Endothelial cell of umbilical vein (primary cell): Measurements from ENCODE around the gene DPYD. TPM values are rescaled to one million over a fixed set of nuclear protein-coding genes. Genes with fewer than 3 reads are reported as not detected.

ENCODE experiments used
- BruUV-seq: library from RNA; stranded (reverse); fragments of 400-500 nt; replicated peaks from 2 replicates; lab custom pipeline; 2021; lab: Mats Ljungman, UMichigan
- CTCF ChIA-PET: fragments of 300-600, 350-600 bp; sonication (Branson Sonifier 250); formaldehyde crosslinking; loops from one replicate; lab custom pipeline; 2021; ENCODE audit warnings: antibody characterized with exemption, inconsistent platforms; lab: Charles Lee
- POLR2A ChIA-PET: fragments of 300-600, 350-600 bp; sonication (Branson Sonifier 250); formaldehyde crosslinking; loops from one replicate; lab custom pipeline; 2021; ENCODE audit warnings: antibody characterized with exemption, inconsistent platforms; lab: Charles Lee
- DNase-seq: peaks from one replicate; pipeline ENCODE4 v3.0.0-alpha.2; 2011; ENCODE audit warnings: low read depth, low spot score
- FAIRE-seq: peaks from 2 replicates; lab custom pipeline; 2011; peaks lifted over from hg19 to GRCh38; lab: Jason Lieb, UNC
- H2AFZ ChIP-seq: 2 replicates; pipeline ENCODE4 v1.6.0; 2012; ENCODE audit warnings: low read depth, low read length, control low read depth, inconsistent platforms
- H3K27ac ChIP-seq: 2 replicates; pipeline ENCODE4 v1.5.1; 2011; ENCODE audit warnings: low read depth, mild to moderate bottlenecking, control low read depth, low read length, moderate library complexity; ENCODE audit not compliant: insufficient read depth
- H3K27me3 ChIP-seq, 2 experiments: 2 replicates each; pipeline versions ENCODE4 v1.6.0 to v1.6.1; 2011; ENCODE audit warnings: low read length in 2 of 2, mixed read lengths in 1 of 2; ENCODE audit not compliant: control insufficient read depth in 2 of 2, insufficient read depth in 2 of 2
- H3K36me3 ChIP-seq, 2 experiments: 2 replicates in 1 of 2; 3 replicates in 1 of 2; pipeline ENCODE4 v1.5.1; 2011; ENCODE audit warnings: low read length in 2 of 2, mild to moderate bottlenecking in 1 of 2, moderate library complexity in 1 of 2; ENCODE audit not compliant: control insufficient read depth in 2 of 2, insufficient read depth in 2 of 2; ENCODE audit errors: extremely low read depth in 1 of 2
- H3K4me1 ChIP-seq: 3 replicates; pipeline ENCODE4 v1.5.1; 2011; ENCODE audit warnings: mild to moderate bottlenecking, low read length; ENCODE audit not compliant: control insufficient read depth, insufficient read depth; ENCODE audit errors: extremely low read depth
- H3K4me2 ChIP-seq: 2 replicates; pipeline ENCODE4 v1.6.1; 2011; ENCODE audit warnings: low read length, control low read depth, mixed read lengths; ENCODE audit not compliant: insufficient read depth
- H3K4me3 ChIP-seq, 3 experiments: fragments of 200-600 bp in 1 of 3; sonication (generic), shearing (Covaris generic) in 1 of 3; replicated peaks in 1 of 3; 2 replicates each; pipeline ENCODE4 v1.5.1; 2011 to 2016; ENCODE audit warnings: control low read depth in 3 of 3, low read length in 3 of 3, mild to moderate bottlenecking in 2 of 3, inconsistent platforms in 1 of 3, low read depth in 1 of 3, moderate library complexity in 1 of 3; ENCODE audit not compliant: insufficient read depth in 1 of 3
- H3K79me2 ChIP-seq: 2 replicates; pipeline ENCODE4 v1.6.0; 2012; ENCODE audit warnings: low read length, inconsistent platforms; ENCODE audit not compliant: control insufficient read depth, insufficient read depth
- H3K9ac ChIP-seq: replicated peaks from 2 replicates; pipeline ENCODE3; 2011; ENCODE audit warnings: low read length, control low read depth; ENCODE audit not compliant: insufficient read depth; ENCODE audit errors: extremely low read depth
- H3K9me1 ChIP-seq: replicated peaks from 3 replicates; pipeline ENCODE4 v1.6.0; 2011; ENCODE audit warnings: mild to moderate bottlenecking, low read length; ENCODE audit not compliant: control insufficient read depth, insufficient read depth; ENCODE audit errors: extremely low read depth
- H3K9me3 ChIP-seq: replicated peaks from 2 replicates; pipeline ENCODE4 v1.5.1; 2012; ENCODE audit warnings: low read length, inconsistent platforms; ENCODE audit not compliant: control insufficient read depth, insufficient read depth
- H4K20me1 ChIP-seq: replicated peaks from 2 replicates; pipeline ENCODE3; 2011; ENCODE audit warnings: mild to moderate bottlenecking, low read length; ENCODE audit not compliant: control insufficient read depth, insufficient read depth; ENCODE audit errors: extremely low read depth
- EZH2 ChIP-seq: IDR thresholded peaks from 2 replicates; pipeline ENCODE4 v1.6.1; 2012; ENCODE audit warnings: borderline replicate concordance, low read depth, mild to moderate bottlenecking, moderate library complexity, low read length, inconsistent platforms; ENCODE audit not compliant: severe bottlenecking
- FOS ChIP-seq: IDR thresholded peaks from 2 replicates; pipeline ENCODE4 v1.6.1; 2011; ENCODE audit warnings: mild to moderate bottlenecking, low read length, moderate library complexity, borderline replicate concordance; ENCODE audit not compliant: insufficient read depth
- GATA2 ChIP-seq: IDR thresholded peaks from 2 replicates; pipeline ENCODE4 v1.7.0; 2011; ENCODE audit warnings: low read depth, mild to moderate bottlenecking, moderate library complexity, mixed read lengths, low read length; ENCODE audit not compliant: insufficient read length, insufficient read depth
- JUN ChIP-seq: IDR thresholded peaks from 2 replicates; pipeline ENCODE4 v1.6.1; 2011; ENCODE audit warnings: borderline replicate concordance, low read depth; ENCODE audit not compliant: insufficient read length, insufficient read depth
- MAX ChIP-seq: IDR thresholded peaks from 2 replicates; pipeline ENCODE4 v1.6.1; 2011; ENCODE audit not compliant: insufficient read depth, insufficient read length
- MYC ChIP-seq: IDR thresholded peaks from one replicate; pipeline ENCODE4 v1.6.1; 2011; ENCODE audit warnings: mild to moderate bottlenecking, low read depth, low read length
- POLR2A ChIP-seq: IDR thresholded peaks from 2 replicates; pipeline ENCODE4 v1.6.1; 2012; ENCODE audit warnings: low read depth, mild to moderate bottlenecking, control low read depth, low read length
- POLR2AphosphoS5 ChIP-seq: IDR thresholded peaks from 2 replicates; pipeline ENCODE4 v1.6.1; 2012; ENCODE audit warnings: low read depth, mild to moderate bottlenecking, control low read depth, low read length, moderate library complexity; ENCODE audit not compliant: insufficient read depth
- dilution Hi-C: fragments of 300-500 bp; cut with MboI; formaldehyde crosslinking; loops from one replicate; pipeline ENCODE4 v1.15.0; 2019; ENCODE audit warnings: low sequenced_read_pairs; ENCODE audit not compliant: extremely low pct_ligation_motif_present
- intact Hi-C: fragments of 100-400 bp; cut with micrococcal nuclease; formaldehyde crosslinking; loops from one replicate; pipeline ENCODE4 v1.10.0; 2022
- polyA plus RNA-seq, 4 experiments: library from polyadenylated mRNA; depleted of rRNA in 3 of 4; stranded (reverse) in 3 of 4; unstranded in 1 of 4; fragments of >200 nt; gene quantifications; 2 replicates each; pipeline versions ENCODE4 v1.2.1 to v1.2.3, GENCODE V29; 2011 to 2012; ENCODE audit warnings: missing spikeins in 1 of 4
- total RNA-seq: library from RNA; stranded (reverse); gene quantifications from 2 replicates; pipeline ENCODE4 v1.2.3, GENCODE V29; 2021
- TF ChIP-seq, protein P1 (sequence below), 2 donors: IDR thresholded peaks; 1 replicate in 1 of 2; 2 replicates in 1 of 2; pipeline ENCODE4 v1.5.1; 2011; ENCODE audit warnings: low read length in 2 of 2, mild to moderate bottlenecking in 2 of 2, moderate library complexity in 2 of 2, control low read depth in 1 of 2, inconsistent platforms in 1 of 2, low read depth in 1 of 2; ENCODE audit not compliant: insufficient read depth in 1 of 2; ENCODE audit errors: extremely low read depth in 1 of 2

DPYD gene
- total and polyA plus RNA-seq, 2 donors (not counting 3 experiments of a cell fraction or from before 2014, with no cell fraction given) = 4.6 to 15.1 TPM

DNA sequence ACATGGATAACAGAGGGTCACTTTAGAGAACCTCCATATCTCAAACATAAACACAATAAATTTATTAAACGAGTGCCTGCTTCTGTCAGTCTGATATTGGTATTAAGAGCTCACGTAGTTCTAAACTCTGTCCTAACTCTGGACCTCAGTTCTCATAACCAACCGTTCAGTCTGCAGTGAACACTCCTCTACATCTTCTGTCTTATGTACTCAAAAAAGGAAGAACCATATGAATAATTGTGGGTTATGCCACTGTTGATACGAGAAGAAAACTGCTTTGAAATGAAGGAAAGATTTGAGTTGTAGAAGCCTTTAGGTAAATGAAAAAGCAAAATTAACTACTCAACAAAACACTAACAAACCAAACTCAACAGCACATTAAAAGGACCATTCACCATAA is 53.7 kb downstream of the DPYD start:
- Histone ChIP-seq H3K27me3 (no peaks in the 10 kb centered on the region), H3K9ac (no peak overlapping the region), H3K4me2 (no peak overlapping the region), H3K27ac (no peak overlapping the region), H3K9me3 (no peaks in the 10 kb centered on the region), H3K36me3 (no peaks in the 10 kb centered on the region), H3K79me2 (no peaks in the 10 kb centered on the region), H2AFZ (no peak overlapping the region), H4K20me1 (no peaks in the 10 kb centered on the region), H3K9me1 (no peaks in the 10 kb centered on the region), H3K4me1 (no peaks in the 10 kb centered on the region), H3K4me3 (no peak overlapping the region)
- no peak for TF ChIP-seq MAX
- no peak for TF ChIP-seq FOS
- TF ChIP-seq MYC = no peak
- TF ChIP-seq, protein P1, sequence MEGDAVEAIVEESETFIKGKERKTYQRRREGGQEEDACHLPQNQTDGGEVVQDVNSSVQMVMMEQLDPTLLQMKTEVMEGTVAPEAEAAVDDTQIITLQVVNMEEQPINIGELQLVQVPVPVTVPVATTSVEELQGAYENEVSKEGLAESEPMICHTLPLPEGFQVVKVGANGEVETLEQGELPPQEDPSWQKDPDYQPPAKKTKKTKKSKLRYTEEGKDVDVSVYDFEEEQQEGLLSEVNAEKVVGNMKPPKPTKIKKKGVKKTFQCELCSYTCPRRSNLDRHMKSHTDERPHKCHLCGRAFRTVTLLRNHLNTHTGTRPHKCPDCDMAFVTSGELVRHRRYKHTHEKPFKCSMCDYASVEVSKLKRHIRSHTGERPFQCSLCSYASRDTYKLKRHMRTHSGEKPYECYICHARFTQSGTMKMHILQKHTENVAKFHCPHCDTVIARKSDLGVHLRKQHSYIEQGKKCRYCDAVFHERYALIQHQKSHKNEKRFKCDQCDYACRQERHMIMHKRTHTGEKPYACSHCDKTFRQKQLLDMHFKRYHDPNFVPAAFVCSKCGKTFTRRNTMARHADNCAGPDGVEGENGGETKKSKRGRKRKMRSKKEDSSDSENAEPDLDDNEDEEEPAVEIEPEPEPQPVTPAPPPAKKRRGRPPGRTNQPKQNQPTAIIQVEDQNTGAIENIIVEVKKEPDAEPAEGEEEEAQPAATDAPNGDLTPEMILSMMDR (IDR thresholded peaks at IDR 0.05; ENCODE audit: extremely low read depth in 1 of 2, insufficient read depth in 1 of 2, low read depth in 1 of 2, low read length in 2 of 2) = no peak
- no peak for TF ChIP-seq GATA2
- no peak for TF ChIP-seq EZH2
- no peak for TF ChIP-seq JUN
- no peak for TF ChIP-seq POLR2A
- TF ChIP-seq POLR2AphosphoS5 = no peak
- POLR2A ChIA-PET = no interaction called here
- DNase-seq = no peak
- dilution Hi-C loops (no loop called here), intact Hi-C loops (no loop called here)
- CTCF ChIA-PET = no interaction called here
- no TSS peak for BruUV-seq
- no peak for FAIRE-seq
